Ectodermal cell (in vitro differentiated cells): ENCODE data around the gene CEBPE.

Source experiments
- H3K27ac ChIP-seq: 2 replicates; pipeline ENCODE4 v1.7.0; 2013; ENCODE audit warnings: mild to moderate bottlenecking, low read depth, low read length; ENCODE audit not compliant: insufficient read depth, poor library complexity, severe bottlenecking
- H3K27me3 ChIP-seq: 2 replicates; pipeline ENCODE4 v1.7.0; 2013; ENCODE audit warnings: mild to moderate bottlenecking, low read length; ENCODE audit not compliant: insufficient read depth, control insufficient read depth, poor library complexity, severe bottlenecking
- H3K36me3 ChIP-seq: one replicate; pipeline ENCODE4 v1.7.0; 2013; ENCODE audit warnings: low read length; ENCODE audit not compliant: control insufficient read depth, insufficient read depth
- H3K4me1 ChIP-seq: one replicate; pipeline ENCODE4 v1.7.0; 2013; ENCODE audit warnings: low read length; ENCODE audit not compliant: control insufficient read depth, insufficient read depth
- H3K4me3 ChIP-seq: 2 replicates; pipeline ENCODE4 v1.7.0; 2013; ENCODE audit warnings: low read depth, low read length, control low read depth; ENCODE audit not compliant: insufficient read depth
- H3K9me3 ChIP-seq: 2 replicates; pipeline ENCODE4 v1.7.0; 2013; ENCODE audit warnings: mild to moderate bottlenecking, low read length, moderate library complexity; ENCODE audit not compliant: control insufficient read depth
- whole genome bisulfite sequencing, 2 experiments: methylation state at CpG; one replicate each; pipeline ENCODE4 v1.1.7; 2013; ENCODE audit warnings: missing lambda C conversion rate in 2 of 2; 5-methylcytosine and 5-hydroxymethylcytosine counted together

CEBPE gene

GRCh38 chr14:23068789-23069412 is 50.2 kb downstream of the CEBPE start:
- no peaks in the 10 kb centered on the region for H3K27me3 ChIP-seq
- peak overlapping the region; percentile 46 for H3K27ac ChIP-seq
- peak overlapping the region; percentile 18 for H3K4me3 ChIP-seq
- peaks cover 46% of the 10 kb centered on the region for H3K36me3 ChIP-seq
- peaks cover 40% of the 10 kb centered on the region for H3K4me1 ChIP-seq
- 32 to 33% methylated on average over 8 of the region's 8 CpGs for WGBS, 2 experiments
- no peaks in the 10 kb centered on the region for H3K9me3 ChIP-seq

GRCh38 chr14:23067847-23068788 is 50.9 kb downstream of the CEBPE start:
- Histone ChIP-seq H3K36me3 (peaks cover 52% of the 10 kb centered on the region), H3K9me3 (no peaks in the 10 kb centered on the region), H3K4me1 (peaks cover 40% of the 10 kb centered on the region), H3K27me3 (no peaks in the 10 kb centered on the region), H3K27ac (no peak overlapping the region), H3K4me3 (peak overlapping the region; percentile 18)
- 92 to 94% methylated on average over 14 of the region's 14 CpGs for WGBS, 2 experiments
